HG03558 (cell line): ENCODE data around the gene ANKHD1.

ENCODE experiments used
- ATAC-seq: cut with Tn5 transposase; IDR thresholded peaks from one replicate; pipeline ENCODE4 v1.9.1; 2021; ENCODE audit warnings: moderate number of reproducible peaks; ENCODE audit not compliant: unreplicated experiment; ENCODE audit errors: extremely low read depth

The ANKHD1 gene

DNA sequence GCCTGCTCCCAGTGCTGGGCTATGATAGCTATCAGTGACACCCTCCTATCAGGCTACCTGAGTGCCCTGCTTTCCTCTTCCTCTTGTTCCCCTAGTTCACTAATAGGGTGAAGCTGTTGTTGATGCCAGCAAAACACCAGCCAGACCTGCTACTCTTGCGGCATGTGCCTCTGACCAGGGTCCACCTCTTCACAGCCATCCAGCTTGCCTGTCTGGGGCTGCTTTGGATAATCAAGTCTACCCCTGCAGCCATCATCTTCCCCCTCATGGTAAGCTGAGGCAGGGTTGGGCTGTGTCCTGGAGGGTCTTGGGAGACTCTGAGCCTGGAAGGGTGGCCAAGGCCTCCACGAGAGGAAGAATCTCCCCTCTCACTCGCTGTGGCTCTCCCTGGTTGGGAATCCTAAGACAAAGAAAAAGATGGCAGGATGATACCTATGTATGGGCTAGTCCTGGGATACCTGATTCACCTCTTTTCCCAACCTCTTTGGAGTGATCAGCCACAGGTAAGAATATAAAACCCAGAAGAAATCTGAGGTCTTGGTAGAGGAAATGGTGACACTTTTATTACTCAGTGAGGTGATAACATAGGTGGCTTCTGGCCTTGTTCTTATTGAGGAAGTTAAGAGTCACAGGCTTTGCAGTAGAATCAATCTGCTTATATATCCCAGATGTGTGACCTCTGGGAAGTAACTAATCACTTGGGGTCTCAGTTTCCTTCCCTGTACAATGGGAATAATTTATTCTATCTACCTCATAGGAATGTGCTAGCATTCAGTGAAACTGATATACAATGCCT, 30.1 kb upstream of the ANKHD1 start:
- ATAC-seq, result no peak

DNA sequence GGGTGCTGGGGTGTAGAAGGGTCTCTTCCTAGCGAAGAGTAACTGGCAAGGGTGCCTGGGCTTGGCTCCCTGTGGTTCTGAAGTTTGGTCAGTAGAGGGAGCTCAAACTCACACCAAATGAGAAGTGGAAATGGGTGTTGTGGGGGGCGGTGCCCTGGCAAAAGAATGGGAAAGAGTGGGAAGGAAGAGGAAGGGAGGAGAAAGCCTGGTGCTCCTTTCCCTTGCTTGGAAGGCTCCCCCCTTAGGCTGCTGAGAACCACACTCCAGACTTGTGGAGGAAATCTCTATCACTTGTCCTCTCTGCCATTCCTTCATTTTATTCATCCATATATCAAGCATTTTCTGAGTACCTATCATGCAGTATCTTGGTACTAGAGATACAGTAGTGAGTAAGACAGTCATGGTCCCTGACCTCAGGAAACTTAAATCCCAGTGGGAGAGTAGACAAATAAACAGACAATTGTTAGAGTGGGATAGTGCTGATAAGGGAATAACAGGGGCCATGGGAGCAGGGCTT, 28.6 kb upstream of the ANKHD1 start:
- ATAC-seq, result no peak

DNA sequence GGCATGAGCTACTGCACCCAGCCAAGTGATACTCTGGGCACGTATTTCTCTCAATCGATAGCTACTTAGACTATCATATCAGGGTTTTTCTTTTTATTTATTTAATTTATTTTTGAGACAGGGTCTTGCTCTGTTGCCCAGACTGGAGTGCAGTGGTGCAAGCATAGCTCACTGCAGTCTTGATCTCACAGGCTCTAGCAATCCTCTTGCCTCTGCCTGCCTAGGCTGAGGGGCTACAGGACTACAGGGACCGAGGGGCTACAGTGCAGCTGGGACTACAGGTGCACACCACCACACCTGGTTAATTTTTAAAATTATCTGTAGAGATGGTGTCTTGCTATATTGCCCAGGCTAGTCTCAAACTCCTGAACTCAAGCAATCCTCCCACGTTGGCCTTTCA, 20.3 kb upstream of the ANKHD1 start:
- ATAC-seq, result no peak

DNA sequence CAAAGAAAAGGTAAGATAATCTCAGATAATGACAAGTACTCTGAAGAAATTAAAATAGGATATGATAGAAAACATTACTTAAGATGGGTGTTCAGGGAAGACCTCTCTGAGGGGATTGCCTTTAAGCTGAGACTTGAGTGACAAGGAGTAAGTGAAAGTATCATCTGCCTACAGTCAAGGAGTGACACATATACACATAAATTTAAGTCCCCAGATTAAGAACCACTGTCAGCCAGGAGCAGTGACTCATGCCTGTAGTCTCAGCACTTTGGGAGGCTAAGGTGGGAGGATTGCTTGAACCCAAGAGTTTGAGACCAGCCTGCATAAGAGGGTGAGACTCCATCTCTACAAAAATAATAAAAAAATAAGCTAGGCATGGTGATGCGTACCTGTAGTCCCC, 19.7 kb upstream of the ANKHD1 start:
- ATAC-seq, result no peak

DNA sequence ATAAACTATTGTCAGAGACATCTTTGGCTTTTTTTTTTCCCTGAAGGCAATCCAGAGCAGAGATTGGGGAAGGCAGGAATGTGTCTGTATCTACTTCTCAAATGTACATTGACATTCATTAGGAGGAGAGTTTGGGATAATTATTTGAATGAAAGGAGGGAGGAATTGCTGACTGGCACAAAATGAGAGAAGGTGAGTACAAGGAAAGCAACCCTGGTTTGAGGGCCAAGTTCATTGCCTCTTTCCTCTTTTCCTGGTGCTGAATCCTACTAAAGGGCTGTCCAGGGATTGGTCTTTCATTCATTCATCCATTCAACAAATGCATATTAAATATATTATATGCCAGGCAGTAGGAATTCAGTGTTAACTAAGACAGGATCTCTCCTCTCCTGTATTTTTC, 18.8 kb upstream of the ANKHD1 start:
- no peak for ATAC-seq

DNA sequence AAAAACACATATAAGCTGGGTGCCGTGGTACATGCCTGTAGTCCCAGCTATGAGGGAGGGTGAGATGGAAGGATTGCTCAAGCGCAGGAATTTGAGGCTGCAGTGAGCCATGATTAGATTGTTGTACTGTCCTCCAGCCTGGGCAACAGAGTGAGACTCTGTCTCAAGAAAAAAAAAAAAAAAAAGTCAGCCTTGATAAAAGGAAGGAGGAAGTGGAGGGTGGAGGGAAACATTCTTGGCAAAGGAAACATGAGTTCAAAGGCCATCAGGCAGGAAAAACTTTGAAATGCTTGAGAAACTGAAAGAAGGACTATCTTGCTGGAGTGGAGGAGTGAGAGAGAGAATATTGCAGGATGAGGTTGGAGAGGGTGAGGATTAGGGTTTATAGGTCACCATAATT, 18.3 kb upstream of the ANKHD1 start:
- no peak for ATAC-seq

DNA sequence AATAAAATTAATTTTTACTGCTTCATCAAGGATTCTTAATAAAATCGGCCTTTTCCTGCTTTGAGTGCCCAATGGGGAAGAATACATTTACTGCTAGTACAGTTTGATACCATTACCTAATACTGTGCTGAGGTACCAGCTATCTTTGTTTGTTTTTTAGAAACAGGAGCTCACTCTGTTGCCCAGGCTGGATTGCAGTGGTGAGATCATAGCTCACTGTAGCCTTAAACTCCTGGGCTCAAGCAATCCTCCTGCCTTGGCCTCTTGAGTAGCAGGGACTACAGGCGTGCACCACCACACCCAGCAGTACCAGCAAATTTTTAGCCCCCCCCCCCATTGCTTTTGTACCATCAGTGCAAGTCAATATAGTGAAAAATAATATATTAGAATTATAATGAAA, 13.6 kb upstream of the ANKHD1 start:
- no peak for ATAC-seq

DNA sequence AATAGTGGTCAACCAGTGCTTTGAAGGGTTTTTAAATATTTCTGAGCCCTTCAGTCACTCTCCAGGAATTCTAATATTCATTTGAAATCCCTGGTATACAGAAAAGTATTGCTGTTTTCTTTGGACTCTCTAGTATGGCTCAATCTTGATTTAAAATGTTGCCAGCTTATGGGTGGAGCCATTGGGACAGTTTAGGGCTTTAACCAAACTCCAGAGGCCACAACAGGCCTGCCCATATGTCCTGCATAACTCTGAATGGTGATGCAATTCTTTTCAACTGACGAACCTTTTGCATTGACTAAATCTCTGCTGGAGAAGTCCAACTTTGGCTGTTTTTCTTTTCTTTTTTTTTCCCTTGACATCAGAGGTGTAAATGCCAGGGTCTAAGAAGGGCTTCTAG, 10.3 kb upstream of the ANKHD1 start:
- ATAC-seq, result no peak

DNA sequence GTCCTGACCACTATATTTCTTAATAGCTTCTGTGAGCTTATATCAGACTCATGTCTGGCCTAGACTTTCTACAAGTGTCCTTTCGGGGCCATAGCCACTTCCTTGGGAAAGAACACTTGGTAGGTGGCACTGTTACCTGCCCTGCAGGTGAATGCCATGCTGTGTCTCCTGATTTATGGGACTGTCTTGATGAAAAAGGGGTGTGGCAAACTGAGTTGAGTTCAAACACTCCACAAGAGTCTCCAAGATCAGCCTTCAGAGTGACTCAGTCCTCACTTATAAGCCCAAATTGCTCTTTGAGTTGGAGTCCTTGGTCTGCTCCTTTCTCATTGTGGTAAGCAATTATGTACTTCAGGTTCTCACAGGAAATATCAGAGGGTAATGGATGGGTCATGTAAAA, 9.9 kb upstream of the ANKHD1 start:
- no peak for ATAC-seq

DNA sequence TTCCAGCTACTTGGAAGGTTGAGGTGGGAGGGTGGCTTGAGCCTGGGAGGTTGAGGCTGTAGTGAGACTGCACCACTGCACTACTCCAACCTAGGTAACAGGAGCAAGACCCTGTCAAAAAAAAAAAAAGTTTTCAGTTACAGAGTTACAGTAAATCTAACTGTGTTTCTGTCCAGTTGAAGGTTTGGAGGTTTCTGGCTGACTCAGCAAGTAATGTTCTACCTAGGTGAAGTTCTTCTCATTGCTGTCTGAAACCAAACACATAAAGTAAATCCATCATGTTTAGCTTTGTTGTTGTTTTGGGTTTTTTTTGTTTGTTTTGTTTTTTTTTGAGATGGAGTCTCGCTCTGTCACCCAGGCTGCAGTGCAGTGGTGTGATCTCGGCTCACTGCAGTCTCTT, 7.9 kb upstream of the ANKHD1 start:
- ATAC-seq, result no peak

DNA sequence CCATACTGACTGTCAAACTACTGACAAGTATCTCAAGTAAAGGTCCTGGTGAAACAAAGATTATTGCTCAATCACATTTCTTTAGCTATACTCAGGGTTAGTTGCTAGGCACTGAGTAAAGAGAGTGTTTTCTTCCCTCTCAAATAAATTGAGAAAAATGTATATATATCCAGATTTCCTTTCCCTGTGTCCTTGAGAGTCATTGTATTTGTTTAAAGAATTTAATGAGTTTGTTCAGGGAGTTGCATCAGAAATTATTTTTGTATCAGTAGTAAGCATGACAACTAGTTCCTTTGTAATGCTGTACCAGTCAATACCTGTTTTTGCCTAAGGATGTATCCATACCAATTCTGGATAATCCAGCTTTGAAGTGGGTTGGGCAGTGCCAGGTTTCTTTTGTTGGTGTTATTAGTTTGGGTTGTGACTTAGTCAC, 3.2 kb upstream of the ANKHD1 start:
- no peak for ATAC-seq

DNA sequence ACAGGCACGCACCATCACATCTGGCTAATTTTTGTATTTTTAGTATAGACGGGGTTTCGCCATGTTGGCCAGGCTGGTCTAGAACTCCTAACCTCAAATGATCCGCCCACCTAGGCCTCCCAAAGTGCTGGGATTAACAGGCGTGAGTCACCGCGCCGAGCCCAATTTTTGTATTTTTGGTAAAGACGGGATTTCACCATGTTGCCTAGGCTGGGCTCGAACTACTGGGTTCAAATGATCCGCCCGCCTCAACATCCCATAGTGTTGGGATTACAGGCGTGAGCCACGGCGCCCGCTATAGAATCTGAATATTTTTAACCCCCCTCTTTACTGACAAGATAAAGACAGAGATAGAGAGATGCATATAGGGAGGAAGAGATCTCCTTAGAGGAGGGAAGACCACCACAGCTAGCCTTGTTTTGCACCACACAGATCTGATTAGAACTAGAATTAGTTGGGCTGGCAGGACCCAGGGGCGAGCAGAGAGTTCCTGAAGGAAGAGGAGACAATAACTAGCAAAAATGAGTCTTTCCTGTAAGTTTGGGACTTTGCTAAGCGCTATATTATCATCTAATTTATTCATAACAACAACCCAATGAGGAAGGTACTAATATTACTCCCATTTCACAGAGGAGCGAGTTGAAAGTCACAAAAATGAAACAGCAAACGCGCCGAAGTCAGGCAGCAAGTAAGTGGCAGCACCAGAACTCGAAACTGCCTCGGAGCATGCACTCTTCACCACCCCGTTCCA, 1.5 kb upstream of the ANKHD1 start:
- ATAC-seq, result peak; percentile 2

DNA sequence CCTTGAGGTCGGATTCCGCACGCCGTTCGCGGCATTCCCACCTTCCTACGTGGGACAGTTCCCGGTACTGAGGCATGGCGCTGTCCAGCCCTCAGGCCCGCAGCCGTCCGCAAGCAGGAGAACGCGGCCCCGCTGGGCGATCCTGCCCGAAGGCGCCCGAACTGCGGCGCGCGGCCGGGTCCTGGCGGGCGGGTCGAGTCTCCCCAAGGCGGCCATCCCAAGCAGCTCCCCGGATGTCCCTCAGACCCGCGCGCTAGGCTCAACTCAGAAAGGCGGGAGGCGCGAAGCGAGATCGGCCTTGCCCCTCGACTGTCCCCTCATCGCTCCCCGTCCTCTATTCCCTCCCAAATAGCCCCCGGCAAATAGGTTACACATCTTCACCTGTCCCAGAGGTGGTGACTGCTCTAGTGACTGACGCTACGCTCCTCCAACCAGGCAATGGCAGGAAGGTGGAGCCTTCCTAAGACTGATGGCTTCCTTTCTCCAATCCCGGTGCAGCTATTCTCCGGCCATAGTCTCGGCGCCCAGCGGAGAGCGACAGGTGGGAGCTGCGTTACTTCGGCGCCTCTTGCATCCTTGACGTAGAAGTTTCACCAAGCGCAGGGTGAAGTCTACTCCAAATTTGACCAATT, 787 bp upstream of the ANKHD1 start:
- ATAC-seq, result peak; percentile 42

DNA sequence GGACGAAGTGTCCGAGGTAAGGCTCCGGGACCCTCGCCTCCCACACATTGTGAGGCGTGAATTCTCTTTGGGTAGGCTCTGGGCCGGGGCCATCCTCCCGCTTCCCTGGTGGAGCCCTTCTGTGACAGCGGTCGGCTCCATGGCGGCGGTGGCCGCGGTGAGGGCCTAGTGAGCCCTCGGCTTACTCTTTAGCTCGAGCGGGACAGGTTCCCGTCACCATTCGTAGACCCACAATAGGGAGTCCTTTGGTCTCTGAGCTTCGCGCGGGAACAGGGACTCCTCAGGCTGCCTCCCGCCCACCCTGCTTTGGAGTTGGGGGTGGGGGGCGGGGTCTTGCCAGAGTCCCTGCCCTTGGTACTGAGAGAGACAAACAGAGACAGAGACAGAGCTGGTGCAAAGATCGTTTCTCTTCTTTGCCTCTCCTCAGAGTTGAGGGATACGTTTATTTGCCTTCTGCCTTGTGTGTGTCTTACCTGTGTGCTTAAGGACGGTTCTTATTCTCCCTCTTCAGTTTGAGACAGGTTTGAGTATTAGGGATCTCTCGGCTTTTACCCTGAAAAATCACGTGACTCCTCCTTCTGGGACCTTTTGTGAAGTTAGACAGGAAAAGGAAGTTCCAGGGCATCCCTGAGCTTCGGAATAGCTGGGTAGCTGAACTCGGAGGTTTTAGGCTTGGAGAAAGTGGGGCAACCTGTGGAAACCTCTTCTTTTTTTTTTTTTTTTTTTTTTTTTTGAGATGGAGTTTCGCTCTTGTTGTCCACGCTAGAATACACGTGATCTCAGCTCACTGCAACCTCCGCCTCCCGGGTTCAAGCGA, 833 bp downstream of the ANKHD1 start:
- ATAC-seq, result no peak

DNA sequence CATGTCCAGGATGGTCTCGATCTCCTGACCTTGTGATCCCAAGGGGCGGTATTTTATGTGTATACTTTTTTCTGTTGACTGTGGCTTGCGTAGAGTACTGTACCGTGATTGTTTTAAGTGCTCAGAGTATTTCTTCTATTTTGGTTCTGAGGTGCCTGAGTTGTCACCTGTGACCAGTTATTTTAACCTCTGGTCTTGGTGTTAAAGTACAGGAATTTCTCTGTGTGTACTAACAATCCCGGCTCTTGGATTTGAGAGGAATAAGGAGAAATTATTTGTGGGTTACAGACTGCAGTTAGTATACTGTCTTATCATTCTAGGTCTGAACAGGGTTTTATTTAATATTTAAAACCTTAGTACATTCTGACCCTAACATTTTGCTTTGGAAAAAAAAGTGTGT, 2.0 kb downstream of the ANKHD1 start:
- no peak for ATAC-seq

DNA sequence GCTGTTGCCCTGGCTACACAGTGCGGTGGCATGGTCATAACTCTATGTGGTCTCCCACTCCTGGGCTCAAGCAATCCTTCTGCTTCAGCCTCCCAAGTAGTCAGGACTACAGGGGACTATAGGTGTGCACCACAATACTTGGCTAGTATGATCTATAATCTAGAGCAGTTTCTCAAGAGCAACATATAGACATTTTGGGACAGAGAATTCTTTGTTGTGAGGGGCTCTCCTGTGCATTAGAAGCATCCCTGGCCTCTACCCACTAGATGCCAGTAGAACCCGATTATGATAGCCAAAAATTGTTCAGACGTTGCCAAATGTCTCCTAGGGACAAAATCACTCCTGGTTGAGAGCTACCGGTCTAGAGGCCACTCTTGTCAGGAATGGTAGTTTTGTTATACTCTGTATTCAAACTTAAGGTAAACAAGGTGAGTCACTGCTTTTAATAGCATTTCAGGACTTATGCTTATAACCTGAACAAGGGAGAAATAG, 7.2 kb downstream of the ANKHD1 start:
- no peak for ATAC-seq

DNA sequence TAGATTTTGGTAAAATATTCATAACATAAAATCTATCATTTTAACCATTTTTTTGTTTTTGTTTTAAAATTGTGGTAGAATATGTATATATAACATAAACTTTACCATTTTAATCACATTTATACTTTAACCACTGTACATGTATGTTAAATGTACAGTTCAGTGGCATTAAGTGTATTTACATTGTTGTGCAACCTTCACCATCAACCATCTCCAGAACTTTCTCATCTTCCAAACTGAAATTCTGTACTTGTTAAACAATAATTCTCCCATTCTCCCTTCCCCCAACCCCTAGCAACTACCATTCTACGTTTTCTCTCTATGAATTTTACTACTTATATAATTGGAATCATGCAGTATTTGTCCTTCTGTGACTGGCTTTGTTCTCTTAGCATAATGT, 11.6 kb downstream of the ANKHD1 start:
- ATAC-seq, result no peak

DNA sequence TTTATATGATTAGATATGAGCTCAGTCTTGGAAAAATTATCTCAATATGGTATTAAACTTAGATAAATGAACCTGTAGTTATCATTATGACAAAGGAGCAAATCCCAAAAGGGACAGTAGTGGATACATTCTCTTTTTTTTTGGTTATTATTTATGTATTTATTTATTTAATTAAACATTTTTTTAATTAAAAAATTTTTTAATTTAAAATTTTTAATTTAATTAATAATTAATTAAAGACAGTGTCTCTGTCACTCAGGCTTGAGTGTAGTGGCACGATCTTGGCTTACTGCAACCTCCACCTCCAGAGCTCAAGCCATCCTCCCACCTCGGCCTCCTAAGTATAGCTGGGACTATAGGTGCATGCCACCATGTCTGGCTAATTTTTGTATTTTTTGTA, 15.6 kb downstream of the ANKHD1 start:
- ATAC-seq, result no peak

DNA sequence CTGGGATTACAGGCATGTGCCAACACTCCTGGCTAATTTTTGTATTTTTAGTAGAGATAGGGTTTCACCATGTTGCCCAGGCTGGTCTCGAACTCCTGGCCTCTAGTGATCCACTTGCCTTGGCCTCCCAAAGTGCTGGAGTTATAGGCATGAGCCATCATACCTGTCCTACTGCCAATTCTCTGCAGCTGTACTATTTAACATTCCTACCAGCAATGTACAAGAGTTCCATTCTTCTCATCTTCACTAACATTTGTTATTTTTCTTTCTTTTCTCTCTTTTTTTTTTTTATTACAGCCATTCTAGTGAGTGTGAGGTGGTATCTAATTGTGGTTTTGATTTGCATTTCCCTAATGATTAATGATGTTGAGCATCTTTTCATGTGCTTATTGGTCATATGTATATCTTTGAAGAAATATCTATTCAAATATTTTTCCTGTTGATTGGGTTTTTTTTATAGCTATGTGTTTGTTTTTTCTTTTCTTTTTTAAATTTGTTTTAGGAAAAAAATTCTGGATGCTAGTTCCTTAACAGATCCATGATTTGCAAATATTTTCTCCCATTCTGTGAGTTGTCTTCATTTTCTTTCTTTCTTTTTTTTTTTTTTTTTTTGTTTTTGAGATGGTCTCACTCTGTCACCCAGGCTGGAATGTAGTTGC, 17.4 kb downstream of the ANKHD1 start:
- no peak for ATAC-seq

DNA sequence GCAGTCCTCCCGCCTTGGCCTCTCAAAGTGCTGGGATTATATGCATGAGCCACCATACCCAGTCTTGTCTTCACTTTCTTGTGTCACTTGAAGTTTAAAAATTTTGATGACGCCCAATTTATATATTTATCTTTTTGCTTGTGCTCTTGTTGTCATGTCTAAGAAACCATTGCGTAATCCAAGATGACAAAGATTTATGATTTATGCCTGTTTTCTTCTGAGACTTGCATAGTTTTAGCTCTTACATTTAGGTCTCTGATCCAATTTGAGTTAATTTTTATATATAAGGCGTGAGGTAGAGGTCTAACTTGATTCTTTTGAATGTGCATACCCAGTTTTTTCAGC, 18.6 kb downstream of the ANKHD1 start:
- no peak for ATAC-seq
